ENCODE data around the gene AHNAK2. TPM values are rescaled to one million over a fixed set of nuclear protein-coding genes. Genes with fewer than 3 reads are reported as not detected.

Gene AHNAK2
- 0.18 and 0.46 TPM in 2 replicates for total RNA-seq (2011; cell fraction: chromatin; rRNA removed; ENCODE audit: low replicate concordance)
- 0.13 and 0.17 TPM in 2 replicates for total RNA-seq (2011; cell fraction: nucleolus; rRNA removed)
- total RNA-seq (2011; cell fraction: nucleoplasm; rRNA removed): 0.07 and 0.31 TPM in 2 replicates
- total RNA-seq (2014; rRNA removed) (0.04 TPM in 1 of 2 replicates, not detected in the other), total RNA-seq (2014; rRNA removed; fragmentation: Illumina TruSeq; extraction: Trizol) (not detected in 2 replicates), total RNA-seq (2015; rRNA removed; fragmentation: Illumina TruSeq; extraction: Trizol) (0.04 TPM in 2 replicates), total RNA-seq (2021) (0.09 and 0.18 TPM in 2 replicates), polyA plus RNA-seq (2011; rRNA removed) (0.04 TPM in 1 of 2 replicates, not detected in the other), polyA plus RNA-seq (2014; fragmentation: Illumina TruSeq; extraction: Trizol) (0.03 TPM in 1 of 2 replicates, not detected in the other), polyA plus RNA-seq (2014; fragmentation: Nextera tagmentation; extraction: Ambion mirVana) (not detected), polyA plus RNA-seq (2014; rRNA removed) (under 0.01 and 0.04 TPM in 2 replicates), polyA minus RNA-seq (2011; rRNA and poly(A)+ RNA removed) (0.04 and 0.51 TPM in 2 replicates), Bru-seq, nascent RNA (percentile 23 among the genes with signal in this experiment), BruChase-seq, experiment 1, labeled RNA remaining after a 2-hour chase (percentile 16 among the genes with signal in this experiment), BruChase-seq, experiment 2, labeled RNA remaining after a 6-hour chase (percentile 20 among the genes with signal in this experiment)
- polyA plus RNA-seq (2011; cell fraction: cytosol; rRNA removed): under 0.01 and 0.03 TPM in 2 replicates
- polyA plus RNA-seq (2011; cell fraction: nucleus; rRNA removed): 0.14 and 0.22 TPM in 2 replicates
- 0.03 and 0.22 TPM in 2 replicates for polyA plus RNA-seq (2012)
- 0.10 and 0.27 TPM in 2 replicates for polyA minus RNA-seq (2011; cell fraction: cytosol; rRNA and poly(A)+ RNA removed)
- polyA minus RNA-seq (2011; cell fraction: nucleus; rRNA and poly(A)+ RNA removed): 0.13 and 0.22 TPM in 2 replicates
- long read RNA-seq, experiment 1: 0 reads
- long read RNA-seq, experiment 2: 0 reads
- long read RNA-seq, experiment 3: 0 reads

DNA sequence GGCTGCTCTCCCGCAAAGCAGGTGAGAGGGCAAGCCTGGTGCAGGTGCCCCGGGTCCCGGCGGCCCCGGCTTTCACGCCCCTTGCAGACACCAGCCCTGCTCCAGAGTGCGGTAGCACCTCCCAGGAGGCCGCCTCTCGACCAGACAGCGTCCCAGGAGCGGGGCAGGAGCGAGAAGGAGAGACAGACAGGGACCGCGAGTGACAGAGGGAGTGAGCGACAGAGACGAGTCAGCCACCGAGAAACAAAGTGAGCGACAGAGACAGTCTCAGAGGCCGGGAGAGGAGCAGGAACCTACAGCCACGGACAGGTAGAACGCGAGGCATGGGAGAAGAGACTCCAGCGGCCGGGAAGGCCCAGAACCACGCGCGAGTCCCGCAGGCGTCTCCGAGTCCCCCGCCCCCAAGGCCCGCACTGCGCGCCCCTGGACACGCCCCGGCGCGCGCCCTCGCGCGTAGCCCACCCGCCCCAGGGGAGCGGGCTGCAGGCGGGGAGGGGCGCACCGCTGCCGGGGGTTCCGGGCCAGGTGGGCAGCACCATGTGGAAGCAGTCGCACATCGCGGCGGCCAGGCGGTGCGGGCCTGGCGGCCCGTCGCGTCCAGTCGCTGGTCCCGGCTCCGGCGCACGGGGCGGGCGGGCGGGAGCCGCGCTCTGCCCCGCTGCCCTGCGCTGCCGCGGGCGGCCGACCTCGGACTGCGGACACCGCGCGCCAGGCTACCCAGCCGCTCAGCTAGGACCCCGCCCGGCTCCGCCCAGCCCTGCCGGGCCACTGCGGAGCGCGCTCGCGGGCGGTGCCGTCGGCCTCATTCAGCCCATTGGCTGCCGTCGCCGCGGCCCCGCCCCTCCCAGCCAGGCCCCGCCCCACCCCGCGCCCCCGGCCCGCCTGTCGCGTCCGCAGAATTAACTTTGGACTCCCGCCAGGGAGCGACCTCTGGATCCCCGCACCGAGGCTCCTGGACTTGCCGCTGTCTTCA lies at the start of gene AHNAK2:
Gene AHNAK2 (minus strand): TSS at position 694 of the 973 bp plus-strand sequence. CDS start 137 bp downstream, at position 557.
- Histone ChIP-seq H3K4me3 (peak within 1 kb of the TSS; percentile 38), H3K36me3 (ENCODE audit: control insufficient read depth, insufficient read depth, low read length) (no peaks in the 10 kb centered on the region), H3K27ac (ENCODE audit: extremely low read depth, low read depth, low read length) (no peak within 1 kb of the TSS), H4K20me1 (replicated peaks; ENCODE audit: control insufficient read depth, insufficient read depth, low read length) (0 out of 2 replicates have a peak, but pooled peaks cover 11% of the 10 kb centered on the region), H3K4me1 (replicated peaks in 1 of 2; ENCODE audit: control insufficient read depth in 2 of 2, insufficient read depth in 2 of 2, low read length in 2 of 2) (peaks cover 7 to 70% of the 10 kb centered on the region in 2 experiments; a peak in 4 of 5 replicates), H2AFZ (ENCODE audit: low read depth, low read length) (peak within 1 kb of the TSS; percentile 91), H3K9ac (ENCODE audit: insufficient read depth in 1 of 2, low read depth in 2 of 2, low read length in 2 of 2) (peak within 1 kb of the TSS in 1 of 2 experiments; percentile 91; a peak in 2 of 4 replicates), H3K9me1 (ENCODE audit: control insufficient read depth, insufficient read depth, low read length) (no peaks in the 10 kb centered on the region), H3K79me2 (ENCODE audit: control insufficient read depth, insufficient read depth, low read length) (no peaks in the 10 kb centered on the region), H3K9me3 (replicated peaks; ENCODE audit: control insufficient read depth, insufficient read depth, low read depth, low read length) (no peaks in the 10 kb centered on the region), H3K27me3 (ENCODE audit: control insufficient read depth in 2 of 2, insufficient read depth in 2 of 2, low read length in 2 of 2) (no peaks in the 10 kb centered on the region), H3K4me2 (ENCODE audit: insufficient read depth, low read length) (peak within 1 kb of the TSS; percentile 73)
- intact Hi-C loops (cut with micrococcal nuclease) (loop anchor here (5.0 kb wide), 1 partner anchor 39 kb away; no protein-coding TSS in a partner anchor), in situ Hi-C loops (cut with MboI) (no loop called here)
- POLR2A ChIA-PET: no interaction called here
- WGBS (ENCODE audit: insufficient coverage, low coverage, missing lambda C conversion rate): 2% methylated on average over 11 of the region's 111 CpGs
- FAIRE-seq (no peak), DNase-seq (ENCODE audit: extremely low read depth in 1 of 4, low spot score in 3 of 4) (peak; percentile 85 to 88 (median 88)), ATAC-seq (peak; percentile 92)
- no TSS peak for BruUV-seq (replicated peaks)
- CTCF ChIA-PET (ENCODE audit: low intra/inter-chr PET ratio): interaction anchor here (1.0 to 3.9 kb wide), 2 partner anchors 64 to 68 kb away, joined by 3 to 85 read pairs; no protein-coding TSS in a partner anchor
- TF ChIP-seq SRSF3 (IDR thresholded peaks at IDR 0.05; ENCODE audit: insufficient read depth, low read length) (no peak), SOX6 (IDR thresholded peaks at IDR 0.05) (no peak), CAMTA2 (CRISPR knock-in tag; conservative IDR thresholded peaks at IDR 0.05) (no peak), ZNF165 (CRISPR knock-in tag; IDR thresholded peaks at IDR 0.05; ENCODE audit: borderline replicate concordance) (no peak), CEBPB (tag; IDR thresholded peaks at IDR 0.05) (no peak), ZNF644 (tag; IDR thresholded peaks at IDR 0.05; ENCODE audit: low read depth) (no peak), GATAD2A (IDR thresholded peaks at IDR 0.05) (no peak), ARHGAP35 (IDR thresholded peaks at IDR 0.05; ENCODE audit: partially characterized antibody) (no peak), MXI1 (IDR thresholded peaks at IDR 0.05; ENCODE audit: low read depth, low read length) (no peak)
- TF ChIP-seq, protein P1, sequence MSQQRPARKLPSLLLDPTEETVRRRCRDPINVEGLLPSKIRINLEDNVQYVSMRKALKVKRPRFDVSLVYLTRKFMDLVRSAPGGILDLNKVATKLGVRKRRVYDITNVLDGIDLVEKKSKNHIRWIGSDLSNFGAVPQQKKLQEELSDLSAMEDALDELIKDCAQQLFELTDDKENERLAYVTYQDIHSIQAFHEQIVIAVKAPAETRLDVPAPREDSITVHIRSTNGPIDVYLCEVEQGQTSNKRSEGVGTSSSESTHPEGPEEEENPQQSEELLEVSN (IDR thresholded peaks at IDR 0.05; ENCODE audit: borderline replicate concordance in 1 of 2, extremely low read depth in 1 of 2, insufficient read depth in 1 of 2, insufficient read length in 1 of 2, low read depth in 1 of 2, low read length in 1 of 2, poor library complexity in 1 of 2, severe bottlenecking in 1 of 2): peak in 1 of 2 experiments; percentile 44
- TF ChIP-seq, protein P2, sequence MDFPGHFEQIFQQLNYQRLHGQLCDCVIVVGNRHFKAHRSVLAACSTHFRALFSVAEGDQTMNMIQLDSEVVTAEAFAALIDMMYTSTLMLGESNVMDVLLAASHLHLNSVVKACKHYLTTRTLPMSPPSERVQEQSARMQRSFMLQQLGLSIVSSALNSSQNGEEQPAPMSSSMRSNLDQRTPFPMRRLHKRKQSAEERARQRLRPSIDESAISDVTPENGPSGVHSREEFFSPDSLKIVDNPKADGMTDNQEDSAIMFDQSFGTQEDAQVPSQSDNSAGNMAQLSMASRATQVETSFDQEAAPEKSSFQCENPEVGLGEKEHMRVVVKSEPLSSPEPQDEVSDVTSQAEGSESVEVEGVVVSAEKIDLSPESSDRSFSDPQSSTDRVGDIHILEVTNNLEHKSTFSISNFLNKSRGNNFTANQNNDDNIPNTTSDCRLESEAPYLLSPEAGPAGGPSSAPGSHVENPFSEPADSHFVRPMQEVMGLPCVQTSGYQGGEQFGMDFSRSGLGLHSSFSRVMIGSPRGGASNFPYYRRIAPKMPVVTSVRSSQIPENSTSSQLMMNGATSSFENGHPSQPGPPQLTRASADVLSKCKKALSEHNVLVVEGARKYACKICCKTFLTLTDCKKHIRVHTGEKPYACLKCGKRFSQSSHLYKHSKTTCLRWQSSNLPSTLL (IDR thresholded peaks at IDR 0.05): no peak
- TF ChIP-seq, protein P3, sequence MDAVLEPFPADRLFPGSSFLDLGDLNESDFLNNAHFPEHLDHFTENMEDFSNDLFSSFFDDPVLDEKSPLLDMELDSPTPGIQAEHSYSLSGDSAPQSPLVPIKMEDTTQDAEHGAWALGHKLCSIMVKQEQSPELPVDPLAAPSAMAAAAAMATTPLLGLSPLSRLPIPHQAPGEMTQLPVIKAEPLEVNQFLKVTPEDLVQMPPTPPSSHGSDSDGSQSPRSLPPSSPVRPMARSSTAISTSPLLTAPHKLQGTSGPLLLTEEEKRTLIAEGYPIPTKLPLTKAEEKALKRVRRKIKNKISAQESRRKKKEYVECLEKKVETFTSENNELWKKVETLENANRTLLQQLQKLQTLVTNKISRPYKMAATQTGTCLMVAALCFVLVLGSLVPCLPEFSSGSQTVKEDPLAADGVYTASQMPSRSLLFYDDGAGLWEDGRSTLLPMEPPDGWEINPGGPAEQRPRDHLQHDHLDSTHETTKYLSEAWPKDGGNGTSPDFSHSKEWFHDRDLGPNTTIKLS (IDR thresholded peaks at IDR 0.05; ENCODE audit: borderline replicate concordance, low read depth): no peak

All from K562 (cell line).